H1 (cell line): Measurements from ENCODE around the gene BCL3. TPM values are rescaled to one million over a fixed set of nuclear protein-coding genes. Genes with fewer than 3 reads are reported as not detected.

Experiments
- ATF3 ChIP-seq: IDR thresholded peaks from 2 replicates; pipeline ENCODE4 v1.6.1; 2011; ENCODE audit warnings: low read depth, mild to moderate bottlenecking, low read length; ENCODE audit not compliant: insufficient read depth
- CHD7 ChIP-seq: fragments of 300-600 bp; sonication (generic); IDR thresholded peaks from 2 replicates; pipeline ENCODE4 v1.7.1; 2012; ENCODE audit warnings: low read length, moderate library complexity, mild to moderate bottlenecking, inconsistent platforms; ENCODE audit not compliant: insufficient replicate concordance
- E2F6 ChIP-seq: IDR thresholded peaks from 2 replicates; pipeline ENCODE4 v1.6.1; 2012; ENCODE audit warnings: inconsistent platforms
- HDAC6 ChIP-seq: IDR thresholded peaks from one replicate; pipeline ENCODE4 v1.7.1; 2012; ENCODE audit warnings: low read depth, mild to moderate bottlenecking, inconsistent platforms, low read length, moderate library complexity
- KDM4A ChIP-seq: IDR thresholded peaks from one replicate; pipeline ENCODE4 v1.7.1; 2012; ENCODE audit warnings: low read depth, mild to moderate bottlenecking, moderate library complexity, low read length, inconsistent platforms; ENCODE audit not compliant: severe bottlenecking
- PHF8 ChIP-seq: fragments of 200-600 bp; sonication (generic); conservative IDR thresholded peaks from 2 replicates; pipeline ENCODE4 v1.7.1; 2012; ENCODE audit warnings: low read depth, mild to moderate bottlenecking, inconsistent platforms, low read length, moderate library complexity
- POU5F1 ChIP-seq: IDR thresholded peaks from 2 replicates; pipeline ENCODE4 v1.6.1; 2011; ENCODE audit warnings: low read depth, mild to moderate bottlenecking, low read length, moderate library complexity
- RBBP5 ChIP-seq: IDR thresholded peaks from 2 replicates; pipeline ENCODE4 v1.7.1; 2012; ENCODE audit warnings: low read depth, mild to moderate bottlenecking, inconsistent platforms, low read length, moderate library complexity, borderline replicate concordance
- TEAD4 ChIP-seq: IDR thresholded peaks from 2 replicates; pipeline ENCODE4 v1.6.1; 2012; ENCODE audit warnings: low read depth, low read length, inconsistent platforms, mixed read lengths
- YY1 ChIP-seq: IDR thresholded peaks from 2 replicates; pipeline ENCODE4 v1.6.1; 2011; ENCODE audit warnings: low read depth, mild to moderate bottlenecking, low read length
- polyA plus RNA-seq, 7 experiments: library from polyadenylated mRNA; depleted of rRNA in 3 of 7; stranded (reverse) in 5 of 7; unstranded in 2 of 7; fragments of >200 nt in 5 of 7; fragments of 200-250 nt in 2 of 7; gene quantifications; 1 replicate in 5 of 7; 2 replicates in 1 of 7; 4 replicates in 1 of 7; pipeline versions ENCODE4 v1.2.1 to v1.2.3, GENCODE V29; 2011 to 2013; ENCODE audit warnings: missing spikeins in 2 of 7, mixed read lengths in 2 of 7
- total RNA-seq: library from RNA; stranded (reverse); fragmentation: NEBNext Ultra II Directional; extraction: Animal tissue kit (Norgen Biotek cat#: 25700); gene quantifications from 2 replicates; pipeline ENCODE4 v1.2.1, GENCODE V29; 2021

BCL3 gene
- total and polyA plus RNA-seq, 2 of the 8 experiments (the other 6 are each of a cell fraction or from before 2014, with no cell fraction given): 0.88 to 2.4 TPM

GRCh38 chr19:44783545-44783944 lies 35.0 kb downstream of the BCL3 start (continued):
- TF ChIP-seq CHD7 (no peak), KDM4A (no peak), POU5F1 (no peak), TEAD4 (no peak), E2F6 (no peak), RBBP5 (no peak), ATF3 (no peak), HDAC6 (no peak), PHF8 (no peak), YY1 (no peak)
